GM12878 (cell line): ENCODE measurements around the gene SMCO4.

Source experiments
- CTCF ChIP-seq, 3 experiments: IDR thresholded peaks in 2 of 3; conservative IDR thresholded peaks in 1 of 3; 2 replicates each; pipeline ENCODE4 v1.5.1; 2011; ENCODE audit warnings: low read depth in 3 of 3, low read length in 3 of 3, mild to moderate bottlenecking in 3 of 3, control low read depth in 2 of 3, moderate library complexity in 2 of 3, inconsistent platforms in 1 of 3, mixed read lengths in 1 of 3; ENCODE audit not compliant: control insufficient read depth in 2 of 3, insufficient read depth in 1 of 3; ENCODE audit errors: extremely low read depth in 1 of 3
- POLR2A ChIP-seq: IDR thresholded peaks from 2 replicates; pipeline ENCODE4 v1.6.1; 2011; ENCODE audit warnings: low read depth, mild to moderate bottlenecking, low read length
- USF2 ChIP-seq: IDR thresholded peaks from 2 replicates; pipeline ENCODE4 v1.6.1; 2011; ENCODE audit warnings: low read depth, low read length, improper control_type of control experiment, borderline replicate concordance
- TF ChIP-seq, protein P1 (sequence below): IDR thresholded peaks from 2 replicates; pipeline ENCODE4 v1.6.1; 2011; ENCODE audit warnings: mild to moderate bottlenecking, low read depth, low read length, moderate library complexity; ENCODE audit not compliant: insufficient replicate concordance

DNA sequence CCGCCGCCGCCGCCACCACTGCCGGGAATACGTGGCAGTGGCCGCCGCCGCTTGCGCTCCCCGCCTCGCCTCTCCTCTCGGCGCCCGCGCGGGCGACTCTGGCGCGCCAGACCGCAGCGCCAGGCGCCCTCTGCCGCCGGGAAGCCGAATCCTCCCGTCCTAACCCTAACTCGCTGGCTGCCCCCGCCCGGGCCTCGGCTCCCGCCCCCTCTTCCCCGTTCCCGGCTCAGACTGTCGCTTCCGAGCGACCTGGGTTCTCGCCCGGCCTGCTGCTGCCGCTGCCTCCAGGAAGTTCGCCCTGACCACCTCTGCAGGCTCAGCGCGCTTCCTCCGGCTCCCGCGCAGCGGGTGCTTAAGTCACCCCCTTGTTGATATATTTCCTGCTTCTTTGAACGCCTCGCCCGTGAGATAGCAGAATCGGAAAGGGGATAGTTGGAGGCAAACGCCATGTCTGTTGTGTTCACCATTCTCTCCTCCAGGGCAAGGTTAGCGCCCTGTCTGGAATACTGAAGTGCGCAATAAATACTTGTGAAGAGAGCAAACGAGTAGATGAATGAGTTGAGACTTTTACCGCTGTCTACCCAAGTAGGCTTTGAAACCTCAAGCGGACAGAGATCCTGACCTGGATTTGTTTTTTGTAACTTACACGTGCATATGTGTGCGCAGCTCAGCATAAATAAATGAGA is at the start of gene SMCO4:
- TF ChIP-seq, protein P1, sequence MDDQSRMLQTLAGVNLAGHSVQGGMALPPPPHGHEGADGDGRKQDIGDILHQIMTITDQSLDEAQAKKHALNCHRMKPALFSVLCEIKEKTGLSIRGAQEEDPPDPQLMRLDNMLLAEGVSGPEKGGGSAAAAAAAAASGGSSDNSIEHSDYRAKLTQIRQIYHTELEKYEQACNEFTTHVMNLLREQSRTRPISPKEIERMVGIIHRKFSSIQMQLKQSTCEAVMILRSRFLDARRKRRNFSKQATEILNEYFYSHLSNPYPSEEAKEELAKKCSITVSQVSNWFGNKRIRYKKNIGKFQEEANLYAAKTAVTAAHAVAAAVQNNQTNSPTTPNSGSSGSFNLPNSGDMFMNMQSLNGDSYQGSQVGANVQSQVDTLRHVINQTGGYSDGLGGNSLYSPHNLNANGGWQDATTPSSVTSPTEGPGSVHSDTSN = no peak
- TF ChIP-seq CTCF (IDR thresholded peaks at IDR 0.05 in 2 of 3, conservative IDR thresholded peaks at IDR 0.05 in 1 of 3; ENCODE audit: control insufficient read depth in 2 of 3, extremely low read depth in 1 of 3, insufficient read depth in 1 of 3, low read depth in 3 of 3, low read length in 3 of 3) (peak; percentile 52 to 90 (median 73)), POLR2A (peak; percentile 58), USF2 (no peak)
